GM12865 (cell line): ENCODE data around the gene RPAP3.

Source experiments
- DNase-seq: peaks from one replicate; pipeline ENCODE4 v3.0.0; 2010; ENCODE audit warnings: low read depth
- H3K4me3 ChIP-seq: 2 replicates; pipeline ENCODE4 v1.5.1; 2011; ENCODE audit warnings: mild to moderate bottlenecking, low read depth, low read length, control low read depth
- CTCF ChIP-seq: IDR thresholded peaks from 2 replicates; pipeline ENCODE4 v1.5.1; 2011; ENCODE audit warnings: low read length, control low read depth, low read depth, inconsistent platforms; ENCODE audit not compliant: insufficient read depth; ENCODE audit errors: missing control alignments

RPAP3 gene

GRCh38 chr12:47736877-47737676 is 31.2 kb upstream of the RPAP3 start:
- no peak for DNase-seq

GRCh38 chr12:47736216-47736615 is 30.4 kb upstream of the RPAP3 start:
- H3K4me3 ChIP-seq: no peak overlapping the region
- no peak for TF ChIP-seq CTCF
- no peak for DNase-seq

More at GRCh38 chr12:47736877-47737676, 31.2 kb upstream of the RPAP3 start:
- no peak for TF ChIP-seq CTCF
- H3K4me3 ChIP-seq: no peak overlapping the region

GRCh38 chr12:47735649-47736048 is 29.8 kb upstream of the RPAP3 start:
- DNase-seq: no peak
- no peak overlapping the region for H3K4me3 ChIP-seq
- TF ChIP-seq CTCF: no peak

- TF ChIP-seq CTCF: no peak
- H3K4me3 ChIP-seq: no peak overlapping the region
- DNase-seq: no peak
Observed at GRCh38 chr12:47734725-47735480, 29.1 kb upstream of the RPAP3 start.

- DNase-seq: no peak
- TF ChIP-seq CTCF: no peak
- no peak overlapping the region for H3K4me3 ChIP-seq
Observed at GRCh38 chr12:47733142-47733541, 27.3 kb upstream of the RPAP3 start.

GRCh38 chr12:47732504-47732903 is 26.7 kb upstream of the RPAP3 start:
- TF ChIP-seq CTCF: no peak
- DNase-seq: no peak
- no peak overlapping the region for H3K4me3 ChIP-seq
